Measurements from ENCODE around the gene TIMP2.

Gene TIMP2

GRCh38 chr17:78815696-78816095, 109.5 kb downstream of the TIMP2 start:
- DNase-seq (ENCODE audit: low spot score), result no peak

- DNase-seq (ENCODE audit: low spot score), result no peak
Measured at GRCh38 chr17:78812855-78813254, 112.3 kb downstream of the TIMP2 start.

- DNase-seq (ENCODE audit: low spot score), result no peak
Measured at GRCh38 chr17:78808163-78808562, 117.0 kb downstream of the TIMP2 start.

- no peak for DNase-seq (ENCODE audit: low spot score)
Measured at GRCh38 chr17:78806451-78806850, 118.7 kb downstream of the TIMP2 start.

GRCh38 chr17:78805301-78805700, 119.9 kb downstream of the TIMP2 start:
- DNase-seq (ENCODE audit: low spot score), result no peak

- DNase-seq (ENCODE audit: low spot score), result peak; percentile 85
Measured at GRCh38 chr17:78804777-78805176, 120.4 kb downstream of the TIMP2 start.

GRCh38 chr17:78803186-78803845, 121.9 kb downstream of the TIMP2 start:
- no peak for DNase-seq (ENCODE audit: low spot score)
